ENCODE measurements around the gene TCF23.

TCF23 gene

DNA sequence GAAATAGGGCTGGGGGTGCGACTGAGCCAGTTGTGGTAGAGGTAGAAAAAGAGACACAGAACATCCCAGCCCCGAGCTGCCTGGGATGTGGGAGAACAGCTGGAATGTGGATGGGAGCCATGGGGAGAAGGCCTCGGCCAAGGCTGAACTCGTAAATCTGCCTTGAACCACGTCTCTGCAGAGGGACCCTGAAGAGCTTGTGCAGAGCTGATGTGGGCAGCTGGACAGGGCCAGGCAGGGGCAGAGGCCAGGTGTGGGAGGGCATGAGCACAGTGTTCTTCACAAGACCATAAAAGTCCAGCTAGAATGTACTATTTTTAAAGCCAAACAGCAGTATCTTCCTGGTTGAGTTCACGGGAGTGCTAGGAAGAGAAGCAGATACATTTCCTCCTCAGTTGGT is 5.7 kb downstream of the TCF23 start:
- TF ChIP-seq, protein P1, sequence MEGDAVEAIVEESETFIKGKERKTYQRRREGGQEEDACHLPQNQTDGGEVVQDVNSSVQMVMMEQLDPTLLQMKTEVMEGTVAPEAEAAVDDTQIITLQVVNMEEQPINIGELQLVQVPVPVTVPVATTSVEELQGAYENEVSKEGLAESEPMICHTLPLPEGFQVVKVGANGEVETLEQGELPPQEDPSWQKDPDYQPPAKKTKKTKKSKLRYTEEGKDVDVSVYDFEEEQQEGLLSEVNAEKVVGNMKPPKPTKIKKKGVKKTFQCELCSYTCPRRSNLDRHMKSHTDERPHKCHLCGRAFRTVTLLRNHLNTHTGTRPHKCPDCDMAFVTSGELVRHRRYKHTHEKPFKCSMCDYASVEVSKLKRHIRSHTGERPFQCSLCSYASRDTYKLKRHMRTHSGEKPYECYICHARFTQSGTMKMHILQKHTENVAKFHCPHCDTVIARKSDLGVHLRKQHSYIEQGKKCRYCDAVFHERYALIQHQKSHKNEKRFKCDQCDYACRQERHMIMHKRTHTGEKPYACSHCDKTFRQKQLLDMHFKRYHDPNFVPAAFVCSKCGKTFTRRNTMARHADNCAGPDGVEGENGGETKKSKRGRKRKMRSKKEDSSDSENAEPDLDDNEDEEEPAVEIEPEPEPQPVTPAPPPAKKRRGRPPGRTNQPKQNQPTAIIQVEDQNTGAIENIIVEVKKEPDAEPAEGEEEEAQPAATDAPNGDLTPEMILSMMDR (IDR thresholded peaks at IDR 0.05) = no peak

DNA sequence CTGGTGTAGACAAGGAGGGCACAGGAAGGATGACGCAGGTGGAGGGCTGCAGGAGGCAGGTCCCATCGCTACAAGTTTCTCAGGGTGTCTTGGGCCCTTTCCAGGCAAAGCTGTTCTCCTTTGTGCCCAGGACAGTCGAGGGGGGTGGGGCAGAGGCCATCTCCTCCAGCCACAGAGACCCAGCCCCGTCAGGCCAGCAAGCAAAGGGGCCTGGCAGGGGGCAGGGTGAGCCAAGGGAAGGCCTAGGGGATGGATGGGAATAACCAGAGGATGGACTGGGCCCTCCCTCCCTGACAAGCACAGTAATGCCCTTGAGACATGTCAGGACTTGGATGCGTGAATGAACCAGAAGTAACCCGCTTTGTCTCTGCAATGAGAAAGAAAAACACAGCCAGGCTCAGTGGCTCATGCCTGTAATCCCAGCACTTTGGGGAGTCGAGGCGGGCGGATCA is 6.3 kb downstream of the TCF23 start:
- TF ChIP-seq, protein P1 (IDR thresholded peaks at IDR 0.05) = no peak

DNA sequence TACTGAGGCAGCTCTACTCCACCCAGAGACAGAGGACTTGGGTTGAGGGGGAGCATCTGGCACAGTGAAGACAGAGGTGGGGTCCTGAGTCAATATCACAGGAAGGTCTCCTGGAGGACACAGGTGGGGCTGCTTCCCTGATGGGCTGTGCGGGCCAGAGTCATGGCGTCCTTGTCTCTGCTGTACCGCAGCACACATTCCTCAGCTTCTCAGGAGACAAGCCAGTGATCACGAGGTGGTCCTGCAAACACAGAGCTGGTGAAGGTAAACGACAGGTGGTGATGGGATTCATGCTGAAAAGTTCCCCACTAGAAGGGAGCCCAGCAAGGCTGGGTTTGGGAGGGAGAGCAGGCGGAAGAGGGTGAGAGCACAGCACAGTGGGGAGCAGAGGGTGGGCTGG is 9.7 kb downstream of the TCF23 start:
- TF ChIP-seq, protein P1 (IDR thresholded peaks at IDR 0.05) = no peak

DNA sequence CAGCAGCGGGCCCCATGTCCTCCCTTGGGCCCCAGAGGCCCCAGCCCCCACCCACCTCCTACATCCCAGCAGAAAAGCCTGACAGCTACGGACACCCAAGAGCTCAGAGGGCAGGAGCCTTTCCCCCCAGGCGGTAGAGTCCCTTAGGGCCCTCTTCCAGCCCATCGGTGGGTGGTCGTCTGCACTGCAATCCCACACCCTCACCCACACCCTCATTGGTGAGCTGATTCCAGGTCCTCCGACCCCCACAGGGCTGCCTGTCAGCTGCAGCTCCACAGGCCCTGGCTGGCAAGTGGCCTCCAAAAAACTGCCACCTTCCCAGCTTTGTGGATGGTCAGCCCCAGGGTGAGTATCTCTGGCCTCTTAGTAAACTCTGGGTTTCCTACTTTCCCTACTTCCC is 10.5 kb downstream of the TCF23 start:
- TF ChIP-seq, protein P1 (IDR thresholded peaks at IDR 0.05) = no peak

DNA sequence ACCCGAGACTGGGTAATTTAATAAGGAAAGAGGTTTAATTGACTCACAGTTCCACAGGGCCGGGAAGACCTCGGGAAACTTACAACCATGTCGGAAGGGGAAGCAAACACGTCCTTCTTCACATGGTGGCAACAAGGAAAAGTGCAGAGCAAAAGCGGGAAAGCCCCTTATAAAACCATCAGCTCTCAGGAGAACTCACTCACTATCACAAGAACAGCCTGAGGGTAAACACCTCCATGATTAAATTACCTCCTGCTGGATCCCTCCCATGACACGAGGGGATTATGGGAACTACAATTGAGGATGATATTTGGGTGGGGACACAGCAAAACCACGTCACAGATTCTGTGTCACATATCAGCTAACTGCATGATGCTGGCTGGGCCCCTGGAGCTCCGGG is 11.4 kb downstream of the TCF23 start:
- TF ChIP-seq, protein P1 (IDR thresholded peaks at IDR 0.05) = no peak

DNA sequence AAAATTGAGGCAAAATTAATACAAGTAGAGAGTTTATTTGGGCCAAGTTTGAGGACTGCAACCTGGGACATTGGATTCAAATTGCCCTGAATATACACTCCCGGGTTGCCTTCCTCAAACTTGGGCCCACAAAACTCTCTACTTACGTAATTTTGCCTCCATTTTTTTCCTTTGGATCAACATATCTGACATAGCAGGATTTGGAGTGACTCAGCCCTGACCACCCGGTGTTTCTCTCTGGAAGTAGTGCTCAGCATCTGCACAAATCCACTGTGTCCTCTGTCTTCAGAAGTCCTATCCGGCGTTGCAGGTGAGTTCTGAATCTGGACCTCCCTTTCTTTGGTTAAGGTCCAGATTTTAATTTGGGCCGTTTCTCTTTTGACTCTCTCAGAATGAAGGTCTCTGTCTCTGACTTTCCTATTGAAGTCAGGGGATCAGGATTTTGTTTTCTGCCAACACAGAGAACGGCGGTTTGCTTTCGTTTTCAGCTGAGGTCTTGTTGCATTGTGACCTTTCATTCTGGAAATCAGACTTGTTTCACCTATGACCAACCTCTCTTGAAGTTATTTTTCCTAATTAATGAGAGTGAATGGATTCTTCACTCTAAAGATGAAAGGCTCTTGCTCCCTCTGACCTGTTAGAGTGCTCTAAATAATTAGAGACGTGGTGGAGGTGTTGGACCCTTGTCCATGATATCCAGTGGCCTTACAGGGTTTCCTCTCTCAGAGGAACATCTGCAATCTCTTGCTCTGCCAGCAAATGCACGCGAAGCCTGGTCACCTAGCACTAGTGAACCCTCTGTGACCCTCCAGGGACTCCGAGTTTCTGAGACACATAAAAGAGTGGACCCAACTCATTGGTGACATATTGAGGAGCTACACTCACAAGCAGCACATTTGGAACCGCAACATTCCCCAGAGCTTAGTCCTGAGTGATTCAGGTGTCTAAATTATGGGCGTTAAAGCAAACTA is 13.6 kb downstream of the TCF23 start:
- TF ChIP-seq, protein P1 (IDR thresholded peaks at IDR 0.05) = no peak

DNA sequence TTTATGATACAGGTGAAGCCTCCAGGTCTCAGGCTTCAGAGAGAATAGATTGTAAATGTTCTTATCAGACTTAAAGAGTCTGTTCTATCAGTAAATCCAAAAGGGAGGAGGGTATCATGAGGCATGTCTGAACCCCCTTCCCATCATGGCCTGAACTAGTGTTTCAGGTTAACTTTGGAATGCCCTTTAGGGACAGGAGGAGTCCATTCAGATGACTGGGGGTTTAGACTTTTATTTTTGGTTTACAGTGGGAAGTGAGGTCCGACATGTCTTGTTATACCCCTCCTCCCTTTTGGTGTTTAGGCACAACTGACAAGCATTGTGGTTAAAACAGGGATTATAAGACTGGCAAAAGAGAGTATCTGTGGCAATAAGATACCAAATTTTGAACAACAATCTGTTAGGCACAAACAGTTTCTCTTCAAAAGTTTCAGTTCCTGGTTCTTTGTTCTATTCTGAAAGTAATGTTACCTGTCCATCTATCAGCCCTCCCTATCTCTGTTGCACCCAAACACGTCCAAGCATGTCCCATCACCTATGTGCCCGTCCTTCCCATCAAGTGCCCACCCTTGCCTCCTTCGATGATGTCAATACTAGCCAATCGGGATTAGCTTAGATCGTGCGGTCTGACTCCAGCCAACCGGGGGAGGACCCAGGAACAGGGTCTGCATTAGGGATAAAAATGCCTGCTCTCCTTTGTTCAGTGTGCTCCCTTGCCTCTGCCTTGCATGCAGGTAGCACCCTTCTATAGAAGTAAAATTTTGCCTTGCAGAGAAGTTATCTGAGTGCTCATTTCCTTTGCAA is 16.4 kb downstream of the TCF23 start:
- TF ChIP-seq, protein P1 (IDR thresholded peaks at IDR 0.05) = no peak
